ENCODE measurements around the gene DUSP21. TPM values are rescaled to one million over a fixed set of nuclear protein-coding genes. Genes with fewer than 3 reads are reported as not detected.

Gene DUSP21
- total RNA-seq, 1 donor from 2014 or later, result not detected

GRCh38 chrX:44873415-44874276 is 29.8 kb downstream of the DUSP21 start:
- DNase-seq (ENCODE audit: low spot score in 2 of 2, unreplicated experiment in 2 of 2), result peak in 1 of 2 experiments; percentile 58
- H3K27me3 Mint-ChIP-seq (ENCODE audit: low read depth), result no peaks in the 10 kb centered on the region
- H3K9me3 Mint-ChIP-seq, result peaks cover 11% of the 10 kb centered on the region

DNA sequence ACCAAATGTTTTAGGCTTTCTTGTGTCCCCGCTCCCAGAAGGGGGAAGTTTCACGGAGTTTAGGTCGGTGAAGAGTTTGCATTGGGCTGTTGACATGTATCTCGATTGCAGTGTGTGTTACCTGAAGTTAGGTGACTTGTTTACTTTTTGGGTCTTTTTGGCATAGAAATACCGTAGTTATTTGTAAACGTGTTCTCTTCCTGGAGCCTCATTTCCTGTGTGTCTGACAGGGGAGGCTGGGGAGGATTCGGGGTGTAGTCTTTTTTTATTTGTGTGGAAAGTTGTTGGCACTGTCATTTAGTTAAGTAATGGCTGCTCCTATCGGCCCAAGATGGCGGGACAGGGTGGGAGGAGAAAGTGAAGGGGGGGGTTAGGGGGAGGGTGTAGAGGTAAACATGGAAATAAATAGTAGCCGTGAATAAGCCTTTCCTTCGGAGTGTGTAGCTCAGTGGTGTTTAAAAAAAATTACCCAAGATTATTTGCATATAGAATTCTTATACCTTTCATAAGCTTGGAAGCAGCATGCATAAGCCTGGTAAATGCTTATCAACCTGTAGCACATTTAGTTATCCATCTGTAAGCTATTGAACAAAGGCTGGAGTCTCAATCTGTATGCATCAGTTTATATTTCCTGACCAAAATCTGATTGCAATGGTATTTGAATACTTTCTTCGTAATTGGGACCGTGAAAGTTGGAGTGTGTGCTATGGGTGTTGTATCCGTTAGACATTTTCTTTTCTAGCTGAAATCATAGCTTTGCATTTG is 30.8 kb downstream of the DUSP21 start:
- peaks cover 7% of the 10 kb centered on the region for H3K4me1 Mint-ChIP-seq
- H3K9me3 Mint-ChIP-seq, result peaks cover 11% of the 10 kb centered on the region
- DNase-seq (ENCODE audit: low spot score in 2 of 2, unreplicated experiment in 2 of 2), result no peak
- no peaks in the 10 kb centered on the region for H3K27me3 Mint-ChIP-seq (ENCODE audit: low read depth)
- TF ChIP-seq, protein P1, sequence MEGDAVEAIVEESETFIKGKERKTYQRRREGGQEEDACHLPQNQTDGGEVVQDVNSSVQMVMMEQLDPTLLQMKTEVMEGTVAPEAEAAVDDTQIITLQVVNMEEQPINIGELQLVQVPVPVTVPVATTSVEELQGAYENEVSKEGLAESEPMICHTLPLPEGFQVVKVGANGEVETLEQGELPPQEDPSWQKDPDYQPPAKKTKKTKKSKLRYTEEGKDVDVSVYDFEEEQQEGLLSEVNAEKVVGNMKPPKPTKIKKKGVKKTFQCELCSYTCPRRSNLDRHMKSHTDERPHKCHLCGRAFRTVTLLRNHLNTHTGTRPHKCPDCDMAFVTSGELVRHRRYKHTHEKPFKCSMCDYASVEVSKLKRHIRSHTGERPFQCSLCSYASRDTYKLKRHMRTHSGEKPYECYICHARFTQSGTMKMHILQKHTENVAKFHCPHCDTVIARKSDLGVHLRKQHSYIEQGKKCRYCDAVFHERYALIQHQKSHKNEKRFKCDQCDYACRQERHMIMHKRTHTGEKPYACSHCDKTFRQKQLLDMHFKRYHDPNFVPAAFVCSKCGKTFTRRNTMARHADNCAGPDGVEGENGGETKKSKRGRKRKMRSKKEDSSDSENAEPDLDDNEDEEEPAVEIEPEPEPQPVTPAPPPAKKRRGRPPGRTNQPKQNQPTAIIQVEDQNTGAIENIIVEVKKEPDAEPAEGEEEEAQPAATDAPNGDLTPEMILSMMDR (IDR thresholded peaks at IDR 0.05; ENCODE audit: unreplicated experiment), result no peak
- peak overlapping the region; percentile 98 for H3K27ac Mint-ChIP-seq
- H3K4me3 Mint-ChIP-seq, result peak overlapping the region; percentile 94
- no peaks in the 10 kb centered on the region for H3K36me3 Mint-ChIP-seq

More at GRCh38 chrX:44873415-44874276, 29.8 kb downstream of the DUSP21 start:
- Mint-ChIP-seq H3K27ac (peak overlapping the region; percentile 98), H3K4me3 (peak overlapping the region; percentile 94), H3K36me3 (no peaks in the 10 kb centered on the region), H3K4me1 (peaks cover 7% of the 10 kb centered on the region)
- TF ChIP-seq, protein P1 (IDR thresholded peaks at IDR 0.05; ENCODE audit: unreplicated experiment), result no peak

GRCh38 chrX:44875185-44875489 is 31.3 kb downstream of the DUSP21 start:
- Mint-ChIP-seq H3K27me3 (ENCODE audit: low read depth) (no peaks in the 10 kb centered on the region), H3K4me3 (peak overlapping the region; percentile 94), H3K36me3 (peaks cover under 1% of the 10 kb centered on the region), H3K27ac (no peak overlapping the region), H3K9me3 (peaks cover 9% of the 10 kb centered on the region), H3K4me1 (peaks cover 7% of the 10 kb centered on the region)
- no peak for DNase-seq (ENCODE audit: low spot score in 2 of 2, unreplicated experiment in 2 of 2)
- TF ChIP-seq, protein P1 (IDR thresholded peaks at IDR 0.05; ENCODE audit: unreplicated experiment), result no peak

- H3K4me3 Mint-ChIP-seq, result peak overlapping the region; percentile 56
- H3K27me3 Mint-ChIP-seq (ENCODE audit: low read depth), result no peaks in the 10 kb centered on the region
- H3K9me3 Mint-ChIP-seq, result peaks cover 11% of the 10 kb centered on the region
- TF ChIP-seq, protein P1 (IDR thresholded peaks at IDR 0.05; ENCODE audit: unreplicated experiment), result no peak
- DNase-seq (ENCODE audit: low spot score in 2 of 2, unreplicated experiment in 2 of 2), result no peak
- no peak overlapping the region for H3K27ac Mint-ChIP-seq
- peaks cover 2% of the 10 kb centered on the region for H3K36me3 Mint-ChIP-seq
- peaks cover 6% of the 10 kb centered on the region for H3K4me1 Mint-ChIP-seq
These were observed 32.3 kb downstream of the DUSP21 start for GRCh38 chrX:44876086-44876485.

DNA sequence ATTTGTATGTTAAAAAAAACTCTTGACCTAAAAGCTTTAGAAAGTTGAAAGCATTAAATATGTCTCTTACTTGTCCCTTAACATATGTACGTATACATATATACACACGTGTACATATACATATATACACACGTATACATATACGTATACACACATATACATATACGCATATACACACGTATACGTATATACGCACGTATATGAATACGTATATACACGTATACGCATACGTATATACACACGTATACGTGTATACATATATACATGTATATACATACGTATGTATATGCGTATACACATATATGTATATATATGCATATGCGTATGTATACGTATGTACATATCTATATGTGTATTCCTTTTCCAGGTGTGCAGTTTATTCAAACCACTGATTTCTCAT is 32.9 kb downstream of the DUSP21 start:
- H3K27me3 Mint-ChIP-seq (ENCODE audit: low read depth), result no peaks in the 10 kb centered on the region
- no peak for DNase-seq (ENCODE audit: low spot score in 2 of 2, unreplicated experiment in 2 of 2)
- H3K4me1 Mint-ChIP-seq, result peaks cover 2% of the 10 kb centered on the region
- H3K4me3 Mint-ChIP-seq, result no peak overlapping the region
- H3K27ac Mint-ChIP-seq, result no peak overlapping the region
- H3K9me3 Mint-ChIP-seq, result peaks cover 11% of the 10 kb centered on the region
- TF ChIP-seq, protein P1 (IDR thresholded peaks at IDR 0.05; ENCODE audit: unreplicated experiment), result no peak
- H3K36me3 Mint-ChIP-seq, result peaks cover 2% of the 10 kb centered on the region
